Activated CD4-positive, alpha-beta T cell treated with anti-CD3 and anti-CD28 coated beads, Interleukin-2, amount 50 U/mL, for 24 hours (primary cell): Measurements from ENCODE around the gene SFRP4.
"Not testable (repeated sequence)": the region's sequence is repeated elsewhere in the genome, so short reads cannot be mapped to it uniquely, and the experiment has no call there.

Experiments
- DNase-seq, 2 donors: peaks; one replicate each; pipeline ENCODE4 v3.0.0-alpha.2; 2020; ENCODE audit warnings: low read depth in 1 of 2, low spot score in 1 of 2

Gene SFRP4

GRCh38 chr7:37916673-37917660 lies at the start of gene SFRP4:
Gene SFRP4, minus strand, starts transcription at chr7:37916817. Its CDS starts 280 bp downstream, at chr7:37916537.
- no peak for DNase-seq

GRCh38 chr7:37964196-37964595 lies 47.6 kb upstream of the SFRP4 start:
- no peak for DNase-seq

GRCh38 chr7:37961251-37961650 lies 44.6 kb upstream of the SFRP4 start:
- DNase-seq = no peak

- no peak for DNase-seq
These were observed 43.9 kb upstream of the SFRP4 start for GRCh38 chr7:37960483-37960882.

GRCh38 chr7:37957221-37957970 lies 40.8 kb upstream of the SFRP4 start:
- DNase-seq = no peak

GRCh38 chr7:37956791-37957190 lies 40.2 kb upstream of the SFRP4 start:
- DNase-seq = no peak

GRCh38 chr7:37954217-37954616 lies 37.6 kb upstream of the SFRP4 start:
- DNase-seq = not testable (repeated sequence)

GRCh38 chr7:37952240-37952639 lies 35.6 kb upstream of the SFRP4 start:
- DNase-seq = no peak

DNA sequence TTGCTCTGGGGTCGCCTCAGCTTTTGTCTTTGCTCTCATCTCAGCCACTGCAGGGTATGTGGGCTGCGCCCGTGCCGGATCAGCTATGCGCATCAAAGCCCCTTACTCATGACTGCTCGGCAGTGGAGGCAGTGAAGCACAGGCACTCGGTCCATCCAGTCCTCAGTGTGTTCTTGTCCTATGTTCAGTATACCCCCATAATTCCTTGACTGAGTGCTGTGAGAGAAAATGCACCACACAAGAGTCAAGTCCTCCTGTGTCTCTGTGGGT lies 31.3 kb upstream of the SFRP4 start:
- no peak for DNase-seq

- no peak for DNase-seq
These were observed 30.7 kb upstream of the SFRP4 start for GRCh38 chr7:37947138-37947940.

- DNase-seq = no peak
These were observed 28.7 kb upstream of the SFRP4 start for GRCh38 chr7:37945336-37945735.

- DNase-seq = no peak
These were observed 28.1 kb upstream of the SFRP4 start for GRCh38 chr7:37944737-37945054.

- DNase-seq = no peak
These were observed 27.5 kb upstream of the SFRP4 start for GRCh38 chr7:37943905-37944736.

- no peak for DNase-seq
These were observed 26.5 kb upstream of the SFRP4 start for GRCh38 chr7:37942934-37943610.

DNA sequence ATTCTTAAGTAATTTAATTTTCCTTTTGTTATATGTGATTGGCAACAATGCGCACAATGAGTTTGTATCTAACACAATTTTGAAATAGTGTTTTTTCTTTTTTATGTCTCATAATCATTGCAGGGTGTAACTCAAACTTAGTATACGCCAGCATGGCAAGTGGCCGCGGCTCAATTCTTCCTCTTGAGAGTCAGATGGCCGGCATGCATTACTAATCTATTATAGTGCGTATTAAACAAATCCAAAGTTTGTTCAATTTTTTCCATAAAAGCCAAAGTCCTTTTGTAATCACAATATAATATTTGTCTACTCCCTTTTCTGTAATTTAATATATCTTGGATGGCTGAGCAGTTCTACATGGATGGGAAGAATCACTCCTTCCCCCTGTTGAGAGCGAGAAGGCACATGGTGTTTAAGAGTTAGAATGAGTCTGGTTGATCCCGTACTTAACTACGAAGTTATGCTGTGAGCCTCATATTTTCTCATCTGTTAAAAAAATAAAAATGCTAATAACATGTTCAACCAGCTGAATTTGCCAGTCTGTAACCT lies 16.5 kb upstream of the SFRP4 start:
- DNase-seq = no peak

- DNase-seq = no peak
These were observed 15.9 kb upstream of the SFRP4 start for GRCh38 chr7:37932543-37932942.

GRCh38 chr7:37930226-37930948 lies 13.8 kb upstream of the SFRP4 start:
- no peak for DNase-seq

DNA sequence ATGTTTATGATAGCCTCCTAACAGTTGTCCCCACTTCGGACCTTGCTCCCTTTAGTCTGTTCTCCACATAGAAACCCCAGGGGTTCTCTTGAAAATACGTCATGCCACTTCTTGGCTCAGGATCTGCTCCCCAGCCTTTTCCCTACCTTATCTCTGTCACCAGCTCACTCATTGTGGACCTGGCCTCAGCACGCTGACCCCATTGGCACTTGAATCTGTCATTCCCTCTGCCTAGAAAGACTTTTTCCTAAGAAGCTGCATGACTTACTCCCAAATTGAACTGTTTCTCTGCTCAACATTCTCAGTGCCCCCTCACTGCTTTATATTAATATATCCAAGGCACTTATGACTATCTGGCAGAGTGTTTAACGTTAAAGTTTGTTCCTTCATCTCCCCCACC lies 12.3 kb upstream of the SFRP4 start:
- no peak for DNase-seq

- no peak for DNase-seq
These were observed 11.3 kb upstream of the SFRP4 start for GRCh38 chr7:37927773-37928444.
